Lung microvascular endothelial cell (primary cell): ENCODE data around the gene GALNT4. TPM values are rescaled to one million over a fixed set of nuclear protein-coding genes. Genes with fewer than 3 reads are reported as not detected.
A peak's percentile ranks its signal among the peaks of the same experiment; 100 is the strongest.

Experiments
- DNase-seq, 2 donors: peaks; one replicate each; pipeline versions ENCODE4 v3.0.0 to v3.0.0-alpha.2; 2010; ENCODE audit warnings: low read depth in 2 of 2
- total RNA-seq: library from RNA; depleted of rRNA; stranded (reverse); fragments of >200 nt; gene quantifications from 2 replicates; pipeline ENCODE4 v1.2.1, GENCODE V29; 2014

Gene GALNT4
- 9.7 and 14.4 TPM in 2 replicates for total RNA-seq

- DNase-seq = peak; percentile 90 to 94
Observed at GRCh38 chr12:89524541-89525304, at the start of gene GALNT4. Gene GALNT4, minus strand, starts transcription at chr12:89524796. Its CDS starts 247 bp downstream, at chr12:89524549.

- DNase-seq = no peak
Observed at GRCh38 chr12:89573051-89573810, 48.6 kb upstream of the GALNT4 start.

GRCh38 chr12:89571491-89572195, 47.0 kb upstream of the GALNT4 start:
- DNase-seq = no peak

- DNase-seq = no peak
Observed at GRCh38 chr12:89568484-89568883, 43.9 kb upstream of the GALNT4 start.

GRCh38 chr12:89567691-89568239, 43.2 kb upstream of the GALNT4 start:
- no peak for DNase-seq

GRCh38 chr12:89566615-89567014, 42.0 kb upstream of the GALNT4 start:
- DNase-seq = no peak

GRCh38 chr12:89565002-89565401, 40.4 kb upstream of the GALNT4 start:
- no peak for DNase-seq

GRCh38 chr12:89559753-89560152, 35.2 kb upstream of the GALNT4 start:
- no peak for DNase-seq

GRCh38 chr12:89556976-89557375, 32.4 kb upstream of the GALNT4 start:
- DNase-seq = peak; percentile 21 to 56

- peak in 1 of 2 donors; percentile 58 for DNase-seq
Observed at GRCh38 chr12:89552376-89552775, 27.8 kb upstream of the GALNT4 start.

- DNase-seq = no peak
Observed at GRCh38 chr12:89551747-89552146, 27.2 kb upstream of the GALNT4 start.

GRCh38 chr12:89547101-89547500, 22.5 kb upstream of the GALNT4 start:
- no peak for DNase-seq

GRCh38 chr12:89546151-89546550, 21.6 kb upstream of the GALNT4 start:
- DNase-seq = peak in 1 of 2 donors; percentile 42

GRCh38 chr12:89544681-89545184, 20.1 kb upstream of the GALNT4 start:
- DNase-seq = peak; percentile 57 to 87

GRCh38 chr12:89544022-89544421, 19.4 kb upstream of the GALNT4 start:
- no peak for DNase-seq

- DNase-seq = peak; percentile 86 to 92
Observed at GRCh38 chr12:89542912-89543592, 18.5 kb upstream of the GALNT4 start.

- no peak for DNase-seq
Observed at GRCh38 chr12:89542236-89542635, 17.6 kb upstream of the GALNT4 start.

- no peak for DNase-seq
Observed at GRCh38 chr12:89540586-89540985, 16.0 kb upstream of the GALNT4 start.

GRCh38 chr12:89539426-89540223, 15.0 kb upstream of the GALNT4 start:
- no peak for DNase-seq

GRCh38 chr12:89538897-89539296, 14.3 kb upstream of the GALNT4 start:
- DNase-seq = no peak
